CD14-positive monocyte (primary cell): ENCODE results near the gene CHST15. TPM values are rescaled to one million over a fixed set of nuclear protein-coding genes. Genes with fewer than 3 reads are reported as not detected.

Experiments
- DNase-seq, 3 donors: peaks; one replicate each; pipeline ENCODE4 v3.0.0-alpha.2; 2011 to 2022
- H2AFZ ChIP-seq: 2 replicates; pipeline ENCODE4 v1.6.0; 2012; ENCODE audit warnings: mild to moderate bottlenecking, low read depth, low read length, inconsistent platforms; ENCODE audit not compliant: insufficient read depth, poor library complexity, severe bottlenecking
- H3K27ac ChIP-seq, 2 donors: 1 replicate in 1 of 2; 2 replicates in 1 of 2; pipeline ENCODE4 v1.5.1; 2012 to 2013; ENCODE audit warnings: low read length in 2 of 2, control low read depth in 1 of 2, inconsistent platforms in 1 of 2, low read depth in 1 of 2, mild to moderate bottlenecking in 1 of 2
- H3K27me3 ChIP-seq, 2 donors: one replicate each; pipeline versions ENCODE4 v1.6.0 to v1.6.1; 2011 to 2013; ENCODE audit warnings: low read length in 2 of 2; ENCODE audit not compliant: control insufficient read depth in 2 of 2, insufficient read depth in 2 of 2
- H3K36me3 ChIP-seq, 2 donors: replicated peaks in 1 of 2; 1 replicate in 1 of 2; 2 replicates in 1 of 2; pipeline versions ENCODE4 v1.5.1 to v1.6.1; 2012 to 2013; ENCODE audit warnings: low read length in 2 of 2, control low read depth in 1 of 2, inconsistent platforms in 1 of 2, mild to moderate bottlenecking in 1 of 2; ENCODE audit not compliant: insufficient read depth in 2 of 2, control insufficient read depth in 1 of 2
- H3K4me1 ChIP-seq, 2 donors: 1 replicate in 1 of 2; 2 replicates in 1 of 2; pipeline versions ENCODE4 v1.5.1 to v1.6.1; 2012 to 2013; ENCODE audit warnings: low read length in 2 of 2, control low read depth in 1 of 2, inconsistent platforms in 1 of 2, mild to moderate bottlenecking in 1 of 2, moderate library complexity in 1 of 2; ENCODE audit not compliant: insufficient read depth in 2 of 2, control insufficient read depth in 1 of 2
- H3K4me2 ChIP-seq: replicated peaks from 2 replicates; pipeline ENCODE3; 2012; ENCODE audit warnings: low read length, moderate library complexity, mild to moderate bottlenecking; ENCODE audit not compliant: poor library complexity, severe bottlenecking; ENCODE audit errors: extremely low read depth
- H3K4me3 ChIP-seq, 3 experiments: fragments of 200-600 bp in 1 of 3; sonication (generic) in 1 of 3; replicated peaks in 1 of 3; 1 replicate in 2 of 3; 2 replicates in 1 of 3; pipeline ENCODE4 v1.5.1; 2011 to 2013; ENCODE audit warnings: low read length in 3 of 3, mild to moderate bottlenecking in 3 of 3, control low read depth in 2 of 3, low read depth in 2 of 3, inconsistent platforms in 1 of 3, moderate library complexity in 1 of 3
- H3K79me2 ChIP-seq: 2 replicates; pipeline ENCODE4 v1.6.0; 2012; ENCODE audit warnings: mild to moderate bottlenecking, control low read depth, inconsistent platforms, low read length, moderate library complexity; ENCODE audit not compliant: insufficient read depth
- H3K9ac ChIP-seq: 2 replicates; pipeline ENCODE4 v1.6.0; 2017; ENCODE audit warnings: low read length, mild to moderate bottlenecking; ENCODE audit not compliant: insufficient read depth, poor library complexity, severe bottlenecking
- H3K9me3 ChIP-seq, 2 donors: replicated peaks in 1 of 2; 1 replicate in 1 of 2; 2 replicates in 1 of 2; pipeline versions ENCODE4 v1.5.1 to v1.6.1; 2012 to 2013; ENCODE audit warnings: low read length in 2 of 2, control low read depth in 1 of 2; ENCODE audit not compliant: control insufficient read depth in 1 of 2, insufficient read depth in 1 of 2
- H4K20me1 ChIP-seq: 2 replicates; pipeline ENCODE4 v1.6.0; 2012; ENCODE audit warnings: mild to moderate bottlenecking, low read length, control low read depth, moderate library complexity; ENCODE audit not compliant: insufficient read depth
- H3K27ac Mint-ChIP-seq, 7 donors: one replicate each; pipeline ENCODE4 v1.8.0; 2020; ENCODE audit warnings: mild to moderate bottlenecking in 7 of 7, mixed read lengths in 7 of 7, moderate library complexity in 6 of 7, inconsistent platforms in 2 of 7
- H3K27me3 Mint-ChIP-seq, 3 donors: one replicate each; pipeline ENCODE4 v1.8.0; 2021 to 2022; ENCODE audit warnings: low read depth in 3 of 3, mild to moderate bottlenecking in 3 of 3, mixed read lengths in 3 of 3, moderate library complexity in 3 of 3, inconsistent platforms in 1 of 3
- H3K36me3 Mint-ChIP-seq, 2 donors: one replicate each; pipeline ENCODE4 v1.8.0; 2020; ENCODE audit warnings: mixed read lengths in 2 of 2, inconsistent platforms in 1 of 2, mild to moderate bottlenecking in 1 of 2
- H3K4me1 Mint-ChIP-seq: one replicate; pipeline ENCODE4 v1.8.0; 2020; ENCODE audit warnings: mild to moderate bottlenecking, mixed read lengths
- H3K4me3 Mint-ChIP-seq, 2 donors: one replicate each; pipeline ENCODE4 v1.8.0; 2020; ENCODE audit warnings: mild to moderate bottlenecking in 2 of 2, mixed read lengths in 2 of 2, moderate library complexity in 1 of 2
- H3K9me3 Mint-ChIP-seq, 7 donors: one replicate each; pipeline ENCODE4 v1.8.0; 2020 to 2022; ENCODE audit warnings: mixed read lengths in 7 of 7, mild to moderate bottlenecking in 6 of 7, moderate library complexity in 6 of 7, inconsistent platforms in 2 of 7
- WGBS: methylation state at CpG from one replicate; pipeline ENCODE4 v1.1.5; 2013; ENCODE audit warnings: missing lambda C conversion rate; ENCODE audit not compliant: insufficient coverage; 5-methylcytosine and 5-hydroxymethylcytosine counted together
- intact Hi-C, 2 donors: fragments of 100-400 bp; cut with micrococcal nuclease; formaldehyde crosslinking; loops; one replicate each; pipeline versions ENCODE4 v1.15.0 to v1.15.1; 2023
- polyA plus RNA-seq, 3 donors: library from polyadenylated mRNA; depleted of rRNA in 1 of 3; unstranded in 2 of 3; stranded (reverse) in 1 of 3; fragments of 300-500 nt in 2 of 3; fragments of >200 nt in 1 of 3; fragmentation: Illumina TruSeq in 2 of 3; gene quantifications; 1 replicate in 2 of 3; 2 replicates in 1 of 3; pipeline ENCODE4 v1.2.3, GENCODE V29; 2012 to 2021
- TF ChIP-seq, protein P1 (sequence below): fragments of 200-600 bp; IDR thresholded peaks from one replicate; pipeline ENCODE4 v1.8.0; 2022; ENCODE audit warnings: antibody characterized with exemption, mild to moderate bottlenecking

The CHST15 gene
- polyA plus RNA-seq, 3 donors: 54.4 to 106 (median 87.5) TPM

GRCh38 chr10:124119216-124119615 is 25.8 kb upstream of the CHST15 start:
- Histone ChIP-seq H3K27me3 (no peaks in the 10 kb centered on the region), H3K9ac (no peak overlapping the region), H3K4me3 (no peak overlapping the region), H3K4me2 (no peak overlapping the region), H3K9me3 (no peaks in the 10 kb centered on the region), H2AFZ (no peak overlapping the region), H3K4me1 (peaks cover 17 to 34% of the 10 kb centered on the region in 2 donors), H3K79me2 (no peaks in the 10 kb centered on the region), H3K27ac (no peak overlapping the region), H3K36me3 (no peaks in the 10 kb centered on the region), H4K20me1 (no peaks in the 10 kb centered on the region)
- Mint-ChIP-seq H3K27ac (no peak overlapping the region), H3K36me3 (no peaks in the 10 kb centered on the region), H3K9me3 (no peaks in the 10 kb centered on the region), H3K4me1 (peaks cover 15% of the 10 kb centered on the region), H3K4me3 (no peak overlapping the region), H3K27me3 (peaks cover 3 to 20% (median 6%) of the 10 kb centered on the region in 3 donors)
- TF ChIP-seq, protein P1, sequence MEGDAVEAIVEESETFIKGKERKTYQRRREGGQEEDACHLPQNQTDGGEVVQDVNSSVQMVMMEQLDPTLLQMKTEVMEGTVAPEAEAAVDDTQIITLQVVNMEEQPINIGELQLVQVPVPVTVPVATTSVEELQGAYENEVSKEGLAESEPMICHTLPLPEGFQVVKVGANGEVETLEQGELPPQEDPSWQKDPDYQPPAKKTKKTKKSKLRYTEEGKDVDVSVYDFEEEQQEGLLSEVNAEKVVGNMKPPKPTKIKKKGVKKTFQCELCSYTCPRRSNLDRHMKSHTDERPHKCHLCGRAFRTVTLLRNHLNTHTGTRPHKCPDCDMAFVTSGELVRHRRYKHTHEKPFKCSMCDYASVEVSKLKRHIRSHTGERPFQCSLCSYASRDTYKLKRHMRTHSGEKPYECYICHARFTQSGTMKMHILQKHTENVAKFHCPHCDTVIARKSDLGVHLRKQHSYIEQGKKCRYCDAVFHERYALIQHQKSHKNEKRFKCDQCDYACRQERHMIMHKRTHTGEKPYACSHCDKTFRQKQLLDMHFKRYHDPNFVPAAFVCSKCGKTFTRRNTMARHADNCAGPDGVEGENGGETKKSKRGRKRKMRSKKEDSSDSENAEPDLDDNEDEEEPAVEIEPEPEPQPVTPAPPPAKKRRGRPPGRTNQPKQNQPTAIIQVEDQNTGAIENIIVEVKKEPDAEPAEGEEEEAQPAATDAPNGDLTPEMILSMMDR: no peak
- DNase-seq: no peak
- intact Hi-C loops: loop anchor here in 1 of 2 donors (5.0 kb wide), 1 partner anchor 33 kb away; no protein-coding TSS in a partner anchor
- 94% methylated on average over 2 of the region's 4 CpGs for WGBS

DNA sequence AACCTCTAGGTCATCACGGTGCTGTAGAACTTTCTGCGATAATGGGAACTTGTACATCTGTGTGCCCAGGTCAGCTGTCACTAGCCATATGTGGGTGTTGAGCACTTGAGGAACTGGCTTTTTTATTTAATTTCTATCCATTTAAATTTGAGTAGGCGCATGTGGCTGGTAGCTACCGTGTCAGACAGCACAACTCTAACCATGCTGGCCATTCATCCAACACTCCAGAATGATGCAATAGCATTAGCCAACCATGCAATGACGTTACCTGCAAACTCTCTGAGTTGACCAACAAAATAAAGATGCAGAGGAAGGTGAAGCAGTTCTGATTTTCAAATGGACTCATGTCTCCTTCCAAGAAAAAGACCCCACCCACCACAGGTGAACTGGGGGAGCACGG is 24.4 kb upstream of the CHST15 start:
- no peaks in the 10 kb centered on the region for H3K9me3 ChIP-seq
- H3K4me3 ChIP-seq: no peak overlapping the region
- Mint-ChIP-seq H3K27ac (no peak overlapping the region), H3K36me3 (no peaks in the 10 kb centered on the region), H3K9me3 (peaks cover 0 to 1% (median 0%) of the 10 kb centered on the region in 7 donors), H3K4me3 (no peak overlapping the region), H3K27me3 (peaks cover 3 to 18% (median 7%) of the 10 kb centered on the region in 3 donors), H3K4me1 (peaks cover 15% of the 10 kb centered on the region)
- no peaks in the 10 kb centered on the region for H4K20me1 ChIP-seq
- peak; percentile 45 to 83 (median 57) for DNase-seq
- no peak overlapping the region for H3K9ac ChIP-seq
- H3K4me1 ChIP-seq: peaks cover 17 to 28% of the 10 kb centered on the region in 2 donors
- WGBS: 67% methylated on average over 3 of the region's 6 CpGs
- H3K27ac ChIP-seq: no peak overlapping the region
- no peak overlapping the region for H2AFZ ChIP-seq
- H3K36me3 ChIP-seq: no peaks in the 10 kb centered on the region
- no peak overlapping the region for H3K4me2 ChIP-seq
- TF ChIP-seq, protein P1: no peak
- intact Hi-C loops: loop anchor here in 1 of 2 donors (5.0 kb wide), 1 partner anchor 34 kb away; no protein-coding TSS in a partner anchor
- H3K27me3 ChIP-seq: no peaks in the 10 kb centered on the region
- H3K79me2 ChIP-seq: no peaks in the 10 kb centered on the region
